ENCODE measurements around the gene KAT6B. TPM values are rescaled to one million over a fixed set of nuclear protein-coding genes. Genes with fewer than 3 reads are reported as not detected.
A peak's percentile ranks its signal among the peaks of the same experiment; 100 is the strongest.
"Not testable (repeated sequence)": the region's sequence is repeated elsewhere in the genome, so short reads cannot be mapped to it uniquely, and the experiment has no call there.

Gene KAT6B
- total RNA-seq, result 41.0 TPM
- long read RNA-seq, partial matches to known transcripts, result 1 of 6 reads
- long read RNA-seq, other reads (novel, unspliced or antisense), result 5 of 6 reads

GRCh38 chr10:74826142-74827044 is at the start of gene KAT6B:
TSS of gene KAT6B (plus strand) at chr10:74826600. CDS start at chr10:74842858, 16,258 bp downstream.
- H3K36me3 ChIP-seq, result no peaks in the 10 kb centered on the region
- DNase-seq, result peak; percentile 100
- H3K27me3 ChIP-seq (ENCODE audit: low read depth), result no peaks in the 10 kb centered on the region
- peak within 1 kb of the TSS; percentile 96 for H3K4me3 ChIP-seq
- no peak for TF ChIP-seq CTCF (IDR thresholded peaks at IDR 0.05; ENCODE audit: borderline replicate concordance)
- peak within 1 kb of the TSS; percentile 96 for H3K27ac ChIP-seq (replicated peaks)
- intact Hi-C loops (cut with micrococcal nuclease), result no loop called here
- no peaks in the 10 kb centered on the region for H3K9me3 ChIP-seq (replicated peaks)
- H3K4me1 ChIP-seq, result peaks cover 67% of the 10 kb centered on the region

- Histone ChIP-seq H3K4me3 (no peak overlapping the region), H3K27ac (replicated peaks) (no peak overlapping the region), H3K4me1 (no peaks in the 10 kb centered on the region), H3K27me3 (ENCODE audit: low read depth) (no peaks in the 10 kb centered on the region), H3K36me3 (no peaks in the 10 kb centered on the region), H3K9me3 (replicated peaks) (peaks cover 13% of the 10 kb centered on the region)
- intact Hi-C loops (cut with micrococcal nuclease), result no loop called here
- no peak for DNase-seq
- no peak for TF ChIP-seq CTCF (IDR thresholded peaks at IDR 0.05; ENCODE audit: borderline replicate concordance)
Measured at GRCh38 chr10:74778436-74779094, 47.8 kb upstream of the KAT6B start.

- H3K36me3 ChIP-seq; H3K4me3 ChIP-seq; intact Hi-C loops (cut with micrococcal nuclease); H3K4me1 ChIP-seq; H3K27ac ChIP-seq (replicated peaks); H3K27me3 ChIP-seq (ENCODE audit: low read depth); H3K9me3 ChIP-seq (replicated peaks); DNase-seq: not testable (repeated sequence)
Measured at GRCh38 chr10:74781870-74782269, 44.5 kb upstream of the KAT6B start.

GRCh38 chr10:74784462-74784861 is 41.9 kb upstream of the KAT6B start:
- H3K4me3 ChIP-seq, result no peak overlapping the region
- no peak for DNase-seq
- H3K36me3 ChIP-seq, result no peaks in the 10 kb centered on the region
- intact Hi-C loops (cut with micrococcal nuclease), result no loop called here
- H3K9me3 ChIP-seq (replicated peaks), result no peaks in the 10 kb centered on the region
- H3K4me1 ChIP-seq, result no peaks in the 10 kb centered on the region
- no peak overlapping the region for H3K27ac ChIP-seq (replicated peaks)
- no peaks in the 10 kb centered on the region for H3K27me3 ChIP-seq (ENCODE audit: low read depth)
- no peak for TF ChIP-seq CTCF (IDR thresholded peaks at IDR 0.05; ENCODE audit: borderline replicate concordance)

- Histone ChIP-seq H3K27ac (replicated peaks) (no peak overlapping the region), H3K36me3 (no peaks in the 10 kb centered on the region), H3K4me3 (no peak overlapping the region), H3K4me1 (no peaks in the 10 kb centered on the region), H3K9me3 (replicated peaks) (no peaks in the 10 kb centered on the region), H3K27me3 (ENCODE audit: low read depth) (no peaks in the 10 kb centered on the region)
- no peak for DNase-seq
- TF ChIP-seq CTCF (IDR thresholded peaks at IDR 0.05; ENCODE audit: borderline replicate concordance), result no peak
- intact Hi-C loops (cut with micrococcal nuclease), result no loop called here
Measured at GRCh38 chr10:74786126-74786525, 40.3 kb upstream of the KAT6B start.

GRCh38 chr10:74787457-74787856 is 38.9 kb upstream of the KAT6B start:
- no peak overlapping the region for H3K4me3 ChIP-seq
- H3K4me1 ChIP-seq, result no peaks in the 10 kb centered on the region
- H3K27ac ChIP-seq (replicated peaks), result no peak overlapping the region
- H3K9me3 ChIP-seq (replicated peaks), result no peaks in the 10 kb centered on the region
- DNase-seq, result no peak
- no peaks in the 10 kb centered on the region for H3K36me3 ChIP-seq
- intact Hi-C loops (cut with micrococcal nuclease), result no loop called here
- no peak for TF ChIP-seq CTCF (IDR thresholded peaks at IDR 0.05; ENCODE audit: borderline replicate concordance)
- no peaks in the 10 kb centered on the region for H3K27me3 ChIP-seq (ENCODE audit: low read depth)

GRCh38 chr10:74791979-74792378 is 34.4 kb upstream of the KAT6B start:
- H3K27me3 ChIP-seq (ENCODE audit: low read depth); DNase-seq; H3K36me3 ChIP-seq; H3K4me3 ChIP-seq; H3K4me1 ChIP-seq; H3K9me3 ChIP-seq (replicated peaks); H3K27ac ChIP-seq (replicated peaks); intact Hi-C loops (cut with micrococcal nuclease): not testable (repeated sequence)
